Osteoblast (primary cell): ENCODE measurements around the gene CXCL10. TPM values are rescaled to one million over a fixed set of nuclear protein-coding genes. Genes with fewer than 3 reads are reported as not detected.
"Not testable (repeated sequence)": the region's sequence is repeated elsewhere in the genome, so short reads cannot be mapped to it uniquely, and the experiment has no call there.

Experiments used
- DNase-seq: peaks from one replicate; pipeline ENCODE4 v3.0.0; 2011; ENCODE audit warnings: low spot score, mixed read lengths; ENCODE audit not compliant: insufficient read length; ENCODE audit errors: missing footprints
- H2AFZ ChIP-seq: 2 replicates; pipeline ENCODE4 v1.6.0; 2011; ENCODE audit warnings: mild to moderate bottlenecking, low read length
- H3K27ac ChIP-seq: 2 replicates; pipeline ENCODE4 v1.5.1; 2011; ENCODE audit warnings: mild to moderate bottlenecking, low read depth, low read length, moderate library complexity
- H3K27me3 ChIP-seq: 2 replicates; pipeline ENCODE4 v1.6.0; 2012; ENCODE audit warnings: mild to moderate bottlenecking, control low read depth, inconsistent platforms, low read length, moderate library complexity; ENCODE audit not compliant: insufficient read depth
- H3K36me3 ChIP-seq: 2 replicates; pipeline ENCODE4 v1.5.1; 2011; ENCODE audit warnings: mild to moderate bottlenecking, low read length, control low read depth, moderate library complexity; ENCODE audit not compliant: insufficient read depth
- H3K4me1 ChIP-seq: 2 replicates; pipeline ENCODE4 v1.5.1; 2011; ENCODE audit warnings: mild to moderate bottlenecking, low read length, control low read depth, moderate library complexity; ENCODE audit not compliant: insufficient read depth
- H3K4me2 ChIP-seq: 2 replicates; pipeline ENCODE4 v1.6.0; 2011; ENCODE audit warnings: mild to moderate bottlenecking, low read length; ENCODE audit not compliant: insufficient read depth
- H3K4me3 ChIP-seq: fragments of 200-600 bp; sonication (generic); 3 replicates; pipeline ENCODE4 v1.5.1; 2012; ENCODE audit warnings: mild to moderate bottlenecking, low read length, inconsistent platforms; ENCODE audit not compliant: insufficient read depth
- H3K79me2 ChIP-seq: 2 replicates; pipeline ENCODE4 v1.6.0; 2012; ENCODE audit warnings: mild to moderate bottlenecking, low read length, control low read depth, inconsistent platforms; ENCODE audit not compliant: insufficient read depth
- H3K9me3 ChIP-seq: 2 replicates; pipeline ENCODE4 v1.5.1; 2011; ENCODE audit warnings: low read depth, low read length, control low read depth
- H4K20me1 ChIP-seq: 2 replicates; pipeline ENCODE4 v1.6.0; 2012; ENCODE audit warnings: mild to moderate bottlenecking, low read length, control low read depth; ENCODE audit not compliant: insufficient read depth
- total RNA-seq: library from RNA; depleted of rRNA; stranded (reverse); fragments of >200 nt; gene quantifications from 2 replicates; pipeline ENCODE4 v1.2.3, GENCODE V29; 2012
- TF ChIP-seq, protein P1 (sequence below): IDR thresholded peaks from 2 replicates; pipeline ENCODE4 v1.5.1; 2011; ENCODE audit warnings: mild to moderate bottlenecking, low read depth, low read length, moderate library complexity; ENCODE audit errors: extremely low read depth

The CXCL10 gene
- total RNA-seq, 1 donor, result not detected

GRCh38 chr4:76002176-76002575 lies 21.1 kb downstream of the CXCL10 start:
- DNase-seq, result no peak

GRCh38 chr4:76001700-76002099 lies 21.6 kb downstream of the CXCL10 start:
- no peak for DNase-seq
- Histone ChIP-seq H3K4me1 (no peaks in the 10 kb centered on the region), H3K4me2 (no peak overlapping the region), H3K27ac (no peak overlapping the region), H3K4me3 (no peak overlapping the region), H2AFZ (no peak overlapping the region), H3K79me2 (no peaks in the 10 kb centered on the region), H3K27me3 (peaks cover 6% of the 10 kb centered on the region), H4K20me1 (no peaks in the 10 kb centered on the region), H3K36me3 (no peaks in the 10 kb centered on the region), H3K9me3 (no peaks in the 10 kb centered on the region)
- TF ChIP-seq, protein P1, sequence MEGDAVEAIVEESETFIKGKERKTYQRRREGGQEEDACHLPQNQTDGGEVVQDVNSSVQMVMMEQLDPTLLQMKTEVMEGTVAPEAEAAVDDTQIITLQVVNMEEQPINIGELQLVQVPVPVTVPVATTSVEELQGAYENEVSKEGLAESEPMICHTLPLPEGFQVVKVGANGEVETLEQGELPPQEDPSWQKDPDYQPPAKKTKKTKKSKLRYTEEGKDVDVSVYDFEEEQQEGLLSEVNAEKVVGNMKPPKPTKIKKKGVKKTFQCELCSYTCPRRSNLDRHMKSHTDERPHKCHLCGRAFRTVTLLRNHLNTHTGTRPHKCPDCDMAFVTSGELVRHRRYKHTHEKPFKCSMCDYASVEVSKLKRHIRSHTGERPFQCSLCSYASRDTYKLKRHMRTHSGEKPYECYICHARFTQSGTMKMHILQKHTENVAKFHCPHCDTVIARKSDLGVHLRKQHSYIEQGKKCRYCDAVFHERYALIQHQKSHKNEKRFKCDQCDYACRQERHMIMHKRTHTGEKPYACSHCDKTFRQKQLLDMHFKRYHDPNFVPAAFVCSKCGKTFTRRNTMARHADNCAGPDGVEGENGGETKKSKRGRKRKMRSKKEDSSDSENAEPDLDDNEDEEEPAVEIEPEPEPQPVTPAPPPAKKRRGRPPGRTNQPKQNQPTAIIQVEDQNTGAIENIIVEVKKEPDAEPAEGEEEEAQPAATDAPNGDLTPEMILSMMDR, result no peak

More at GRCh38 chr4:76002176-76002575, 21.1 kb downstream of the CXCL10 start:
- Histone ChIP-seq H3K4me3 (no peak overlapping the region), H3K9me3 (no peaks in the 10 kb centered on the region), H3K79me2 (no peaks in the 10 kb centered on the region), H2AFZ (no peak overlapping the region), H4K20me1 (no peaks in the 10 kb centered on the region), H3K27ac (no peak overlapping the region), H3K27me3 (peaks cover 6% of the 10 kb centered on the region), H3K36me3 (no peaks in the 10 kb centered on the region), H3K4me2 (no peak overlapping the region), H3K4me1 (no peaks in the 10 kb centered on the region)
- TF ChIP-seq, protein P1, result no peak

DNA sequence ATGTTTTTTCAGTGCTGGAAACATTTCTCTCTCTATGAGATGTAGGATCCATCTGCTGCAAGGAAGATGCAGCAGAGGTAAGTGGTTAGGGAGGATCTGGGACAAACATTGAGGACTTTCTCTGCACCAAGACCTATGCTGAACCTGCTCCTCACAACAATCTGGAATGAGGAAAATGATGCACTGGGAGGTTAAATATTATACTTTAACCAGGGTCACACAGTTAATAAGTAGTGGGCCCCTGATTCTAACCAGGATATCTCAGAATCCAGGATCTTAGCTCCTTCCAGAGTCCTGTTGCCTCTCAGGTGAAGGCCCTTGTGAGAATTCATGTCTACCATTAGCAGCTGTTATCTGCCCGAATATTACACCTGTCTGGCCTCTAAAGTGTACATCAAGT lies 23.0 kb downstream of the CXCL10 start:
- H3K4me2 ChIP-seq, result no peak overlapping the region
- H3K9me3 ChIP-seq, result no peaks in the 10 kb centered on the region
- DNase-seq, result no peak
- H2AFZ ChIP-seq, result no peak overlapping the region
- H3K36me3 ChIP-seq, result no peaks in the 10 kb centered on the region
- no peaks in the 10 kb centered on the region for H3K79me2 ChIP-seq
- no peak overlapping the region for H3K27ac ChIP-seq
- no peak overlapping the region for H3K4me3 ChIP-seq
- H4K20me1 ChIP-seq, result no peaks in the 10 kb centered on the region
- no peaks in the 10 kb centered on the region for H3K4me1 ChIP-seq
- peaks cover 6% of the 10 kb centered on the region for H3K27me3 ChIP-seq
- TF ChIP-seq, protein P1, result no peak

DNA sequence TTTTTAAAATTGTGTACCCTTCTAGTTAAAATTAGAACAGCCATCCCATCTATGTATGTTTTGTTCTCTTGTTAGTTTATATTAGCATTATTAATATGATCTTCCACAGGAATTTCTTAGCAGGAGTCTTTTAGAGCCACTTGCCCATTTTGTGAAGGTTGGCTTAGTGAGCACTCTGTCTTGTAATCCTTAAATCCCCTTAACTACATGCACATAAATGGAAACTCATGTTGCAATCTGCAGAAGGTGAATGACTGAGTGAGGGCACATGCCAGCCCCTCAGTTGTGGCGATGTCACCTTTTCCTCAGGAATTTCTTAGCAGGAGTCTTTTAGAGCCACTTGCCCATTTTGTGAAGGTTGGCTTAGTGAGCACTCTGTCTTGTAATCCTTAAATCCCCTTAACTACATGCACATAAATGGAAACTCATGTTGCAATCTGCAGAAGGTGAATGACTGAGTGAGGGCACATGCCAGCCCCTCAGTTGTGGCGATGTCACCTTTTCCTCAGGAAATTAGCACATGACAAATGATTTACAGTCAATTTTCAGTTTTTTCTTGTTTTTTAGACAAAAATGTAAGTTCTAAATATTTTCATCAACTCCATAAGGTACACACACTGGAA lies 24.7 kb downstream of the CXCL10 start:
- not testable (repeated sequence) for H3K9me3 ChIP-seq, H3K36me3 ChIP-seq

More for the DNA sequence above, 24.7 kb downstream of the CXCL10 start:
- H3K4me3 ChIP-seq, H3K27ac ChIP-seq, H4K20me1 ChIP-seq, H3K27me3 ChIP-seq, H3K79me2 ChIP-seq, DNase-seq, H3K4me1 ChIP-seq, H3K4me2 ChIP-seq, H2AFZ ChIP-seq: not testable (repeated sequence)
